Measurements from ENCODE around the gene ST3GAL6. TPM values are rescaled to one million over a fixed set of nuclear protein-coding genes. Genes with fewer than 3 reads are reported as not detected.
"Not testable (repeated sequence)": the region's sequence is repeated elsewhere in the genome, so short reads cannot be mapped to it uniquely, and the experiment has no call there.

ST3GAL6 gene
- total and polyA plus RNA-seq, 7 donors, result 2.4 to 11.8 (median 3.9) TPM

DNA sequence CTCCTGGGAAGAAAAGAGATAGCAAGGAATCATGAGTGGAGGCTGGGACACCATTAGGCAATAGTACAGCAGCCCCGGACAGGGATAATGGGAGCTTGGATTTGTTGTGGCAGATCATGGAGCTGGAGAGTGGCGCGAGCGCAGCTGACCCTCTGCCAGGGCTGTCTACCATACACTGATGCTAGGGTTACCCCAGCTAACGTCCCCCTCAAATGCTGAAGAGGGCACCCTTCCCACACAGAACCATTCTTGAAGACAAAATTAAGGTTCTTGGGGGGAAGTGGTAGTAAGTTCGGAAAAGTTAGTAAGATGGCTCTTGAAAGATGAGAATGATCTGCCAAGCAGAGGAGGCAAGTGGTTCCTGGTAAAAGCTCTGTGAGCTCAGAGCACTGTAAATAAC lies 61.1 kb downstream of the ST3GAL6 start:
- no peak for DNase-seq
- Histone ChIP-seq H3K4me1 (peaks cover 0 to 17% (median 4%) of the 10 kb centered on the region in 4 donors), H3K4me3 (no peak overlapping the region), H3K36me3 (peaks cover 0 to 18% (median 0%) of the 10 kb centered on the region in 4 donors), H3K27me3 (no peaks in the 10 kb centered on the region), H3K27ac (no peak overlapping the region), H3K9me3 (no peaks in the 10 kb centered on the region)
- 96% methylated on average over 6 of the region's 6 CpGs for WGBS, 2 donors
- intact Hi-C loops (cut with DNase I), result no loop called here
- no peak for TF ChIP-seq EP300 (IDR thresholded peaks at IDR 0.05)
- no peak for TF ChIP-seq POLR2A (IDR thresholded peaks at IDR 0.05)
- TF ChIP-seq, protein P1, sequence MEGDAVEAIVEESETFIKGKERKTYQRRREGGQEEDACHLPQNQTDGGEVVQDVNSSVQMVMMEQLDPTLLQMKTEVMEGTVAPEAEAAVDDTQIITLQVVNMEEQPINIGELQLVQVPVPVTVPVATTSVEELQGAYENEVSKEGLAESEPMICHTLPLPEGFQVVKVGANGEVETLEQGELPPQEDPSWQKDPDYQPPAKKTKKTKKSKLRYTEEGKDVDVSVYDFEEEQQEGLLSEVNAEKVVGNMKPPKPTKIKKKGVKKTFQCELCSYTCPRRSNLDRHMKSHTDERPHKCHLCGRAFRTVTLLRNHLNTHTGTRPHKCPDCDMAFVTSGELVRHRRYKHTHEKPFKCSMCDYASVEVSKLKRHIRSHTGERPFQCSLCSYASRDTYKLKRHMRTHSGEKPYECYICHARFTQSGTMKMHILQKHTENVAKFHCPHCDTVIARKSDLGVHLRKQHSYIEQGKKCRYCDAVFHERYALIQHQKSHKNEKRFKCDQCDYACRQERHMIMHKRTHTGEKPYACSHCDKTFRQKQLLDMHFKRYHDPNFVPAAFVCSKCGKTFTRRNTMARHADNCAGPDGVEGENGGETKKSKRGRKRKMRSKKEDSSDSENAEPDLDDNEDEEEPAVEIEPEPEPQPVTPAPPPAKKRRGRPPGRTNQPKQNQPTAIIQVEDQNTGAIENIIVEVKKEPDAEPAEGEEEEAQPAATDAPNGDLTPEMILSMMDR (IDR thresholded peaks at IDR 0.05), result no peak
- TF ChIP-seq POLR2AphosphoS5 (IDR thresholded peaks at IDR 0.05), result no peak

DNA sequence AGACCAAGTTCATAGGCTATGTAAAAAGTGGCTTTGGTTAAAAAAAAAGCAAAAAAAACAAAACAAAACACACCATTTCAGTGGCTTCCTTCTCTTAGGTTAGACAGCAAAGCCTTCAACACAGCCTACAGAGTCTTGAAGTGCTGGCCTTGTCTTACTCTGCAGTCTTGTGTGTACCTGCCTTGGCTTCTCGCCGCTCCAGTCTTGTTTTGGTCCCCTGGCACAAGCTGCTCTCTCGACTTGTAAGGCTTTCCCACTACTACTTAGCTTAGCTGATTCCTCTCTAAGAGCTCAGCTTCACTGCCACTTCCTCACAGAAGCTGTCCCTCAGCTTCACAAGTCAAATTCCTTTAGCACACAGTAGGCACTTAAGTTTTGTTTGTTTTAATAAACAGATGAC lies 63.0 kb downstream of the ST3GAL6 start:
- H3K27ac ChIP-seq, result no peak overlapping the region
- 83 to 86% methylated on average over 3 of the region's 3 CpGs for WGBS, 2 donors
- peaks cover 0 to 2% (median 0%) of the 10 kb centered on the region in 4 donors for H3K9me3 ChIP-seq
- H3K27me3 ChIP-seq, result no peaks in the 10 kb centered on the region
- TF ChIP-seq POLR2AphosphoS5 (IDR thresholded peaks at IDR 0.05) (no peak), POLR2A (IDR thresholded peaks at IDR 0.05) (no peak), EP300 (IDR thresholded peaks at IDR 0.05) (no peak)
- TF ChIP-seq, protein P1 (IDR thresholded peaks at IDR 0.05), result no peak
- intact Hi-C loops (cut with DNase I), result no loop called here
- peaks cover 0 to 17% (median 4%) of the 10 kb centered on the region in 4 donors for H3K4me1 ChIP-seq
- peaks cover 0 to 10% (median 0%) of the 10 kb centered on the region in 4 donors for H3K36me3 ChIP-seq
- no peak overlapping the region for H3K4me3 ChIP-seq
- DNase-seq, result no peak

DNA sequence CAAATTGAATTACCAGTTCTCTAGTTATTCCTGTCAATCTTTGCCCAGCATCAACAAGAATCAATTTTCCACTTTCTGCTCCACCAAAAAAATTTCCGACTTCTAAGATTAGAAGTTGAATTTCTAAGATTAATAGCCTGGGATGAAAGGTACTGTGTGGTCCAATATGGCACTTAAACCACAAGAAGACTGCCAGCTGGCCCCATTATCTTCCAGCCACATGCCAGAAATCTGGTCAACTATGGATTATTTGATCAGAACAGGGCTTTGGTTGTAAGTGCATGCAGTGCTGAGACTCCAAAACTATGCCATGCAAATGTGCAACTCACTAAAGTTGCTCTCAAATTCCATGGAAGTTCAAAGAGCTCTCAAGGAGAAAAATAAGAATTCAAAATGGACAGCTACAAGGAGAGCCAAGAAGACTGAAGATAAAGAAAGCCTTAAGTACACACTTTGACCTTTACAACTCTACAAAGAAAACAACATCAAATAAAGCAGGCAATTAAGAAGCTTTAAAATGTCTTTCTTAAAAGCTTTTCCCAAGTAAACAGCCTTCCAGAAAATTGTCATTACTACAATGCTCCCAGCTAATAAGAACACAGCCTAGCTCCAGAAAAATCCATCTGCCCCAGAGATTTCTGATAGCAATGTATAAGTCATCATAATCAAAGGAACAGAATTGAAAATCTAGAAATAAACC lies 64.2 kb downstream of the ST3GAL6 start:
- H3K27me3 ChIP-seq, result no peaks in the 10 kb centered on the region
- H3K27ac ChIP-seq, result no peak overlapping the region
- peaks cover 0 to 2% (median 0%) of the 10 kb centered on the region in 4 donors for H3K9me3 ChIP-seq
- WGBS, 2 donors, result 77 to 88% methylated on average over 1 of the region's 1 CpG
- peaks cover 0 to 1% (median 0%) of the 10 kb centered on the region in 4 donors for H3K36me3 ChIP-seq
- H3K4me3 ChIP-seq, result no peak overlapping the region
- DNase-seq, result no peak
- intact Hi-C loops (cut with DNase I), result no loop called here
- peaks cover 0 to 17% (median 4%) of the 10 kb centered on the region in 4 donors for H3K4me1 ChIP-seq
- TF ChIP-seq POLR2AphosphoS5 (IDR thresholded peaks at IDR 0.05), result no peak
- TF ChIP-seq EP300 (IDR thresholded peaks at IDR 0.05), result no peak
- TF ChIP-seq, protein P1 (IDR thresholded peaks at IDR 0.05), result no peak
- TF ChIP-seq POLR2A (IDR thresholded peaks at IDR 0.05), result no peak

DNA sequence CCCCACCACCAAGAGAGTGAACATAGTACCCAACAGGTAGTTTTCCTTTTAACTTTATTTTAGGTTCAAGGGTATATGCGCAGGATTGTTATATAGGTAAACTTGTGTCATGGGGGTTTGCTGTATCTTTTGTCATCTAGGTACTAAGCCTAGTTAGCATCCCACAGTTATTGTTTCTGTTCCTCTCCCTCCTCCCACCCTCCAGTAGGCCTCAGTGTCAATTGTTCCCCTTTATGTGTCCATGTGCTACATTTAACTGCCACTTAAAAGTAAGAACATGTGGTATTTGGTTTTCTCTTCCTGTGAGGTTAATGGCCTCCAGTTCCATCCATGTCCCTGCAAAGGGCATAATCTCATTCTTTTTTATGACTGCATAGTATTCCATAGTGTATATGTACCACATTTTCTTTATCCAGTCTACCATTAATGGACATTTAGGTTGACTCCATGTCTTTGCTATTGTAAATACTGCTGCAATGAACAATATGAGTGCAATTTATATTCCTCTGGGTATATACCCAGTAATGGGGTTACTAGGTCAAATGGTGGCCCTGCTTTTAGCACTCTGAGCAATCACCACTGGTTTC lies 66.2 kb downstream of the ST3GAL6 start:
- H3K36me3 ChIP-seq, result no peaks in the 10 kb centered on the region
- 98% methylated on average over 1 of the region's 1 CpG for WGBS, 2 donors
- H3K4me1 ChIP-seq, result peaks cover 0 to 17% (median 4%) of the 10 kb centered on the region in 4 donors
- DNase-seq, result no peak
- no peak overlapping the region for H3K4me3 ChIP-seq
- H3K27ac ChIP-seq, result no peak overlapping the region
- TF ChIP-seq EP300 (IDR thresholded peaks at IDR 0.05) (no peak), POLR2A (IDR thresholded peaks at IDR 0.05) (no peak), POLR2AphosphoS5 (IDR thresholded peaks at IDR 0.05) (no peak)
- TF ChIP-seq, protein P1 (IDR thresholded peaks at IDR 0.05), result no peak
- intact Hi-C loops (cut with DNase I), result no loop called here
- H3K9me3 ChIP-seq, result peaks cover 0 to 2% (median 0%) of the 10 kb centered on the region in 4 donors
- no peaks in the 10 kb centered on the region for H3K27me3 ChIP-seq

DNA sequence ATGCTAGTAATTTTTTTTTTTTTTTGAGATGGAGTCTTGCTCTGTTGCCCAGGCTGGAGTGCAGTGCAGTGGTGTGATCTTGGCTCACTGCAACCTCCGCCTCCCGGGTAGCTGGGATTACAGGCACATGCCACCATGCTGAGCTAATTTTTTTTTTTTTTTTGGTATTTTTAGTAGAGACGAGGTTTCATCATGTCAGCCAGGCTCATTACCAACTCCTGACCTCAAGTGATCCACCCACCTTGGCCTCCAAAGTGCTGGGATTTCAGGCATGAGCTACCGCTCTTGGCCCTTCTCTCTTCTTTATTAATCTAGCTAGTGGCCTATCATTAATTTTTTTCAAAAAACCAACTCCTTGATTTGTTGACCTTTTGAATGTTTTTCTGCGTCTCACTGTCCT lies 67.9 kb downstream of the ST3GAL6 start:
- H3K4me3 ChIP-seq; DNase-seq; intact Hi-C loops (cut with DNase I); H3K36me3 ChIP-seq; H3K27ac ChIP-seq; H3K27me3 ChIP-seq; H3K9me3 ChIP-seq: not testable (repeated sequence)
- peaks cover 0 to 12% (median 2%) of the 10 kb centered on the region in 4 donors for H3K4me1 ChIP-seq
- 95 to 98% methylated on average over 5 of the region's 5 CpGs for WGBS, 2 donors

Data from sigmoid colon (tissue), 7 donors.